NOMO-1 treated with DMSO at 0.1 percent for 48 hours (cell line): ENCODE measurements around the gene ELAVL2.

ENCODE experiments used
- DNase-seq: peaks from one replicate; lab custom pipeline; 2025; ENCODE audit not compliant: unreplicated experiment; lab: John Stamatoyannopoulos, UW

The ELAVL2 gene

DNA sequence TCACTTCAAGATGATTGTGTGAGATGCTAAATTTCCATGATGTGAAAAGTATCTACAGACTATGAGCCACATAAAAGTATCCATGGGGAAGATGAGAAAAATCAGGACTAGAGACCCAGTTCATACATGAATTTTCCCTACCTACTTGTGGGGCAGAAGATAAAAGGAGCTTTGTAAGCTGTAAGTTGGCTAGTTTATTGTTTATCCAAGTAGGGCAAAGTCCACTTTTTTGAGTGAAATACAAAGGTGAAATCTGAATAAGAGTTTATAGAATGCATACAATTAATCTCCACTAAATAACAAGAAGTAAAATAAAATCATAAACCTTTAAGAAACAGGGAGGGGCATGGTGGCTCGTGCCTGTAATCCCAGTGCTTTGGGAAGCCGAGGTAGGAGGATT is 160.4 kb downstream of the ELAVL2 start:
- no peak for DNase-seq

DNA sequence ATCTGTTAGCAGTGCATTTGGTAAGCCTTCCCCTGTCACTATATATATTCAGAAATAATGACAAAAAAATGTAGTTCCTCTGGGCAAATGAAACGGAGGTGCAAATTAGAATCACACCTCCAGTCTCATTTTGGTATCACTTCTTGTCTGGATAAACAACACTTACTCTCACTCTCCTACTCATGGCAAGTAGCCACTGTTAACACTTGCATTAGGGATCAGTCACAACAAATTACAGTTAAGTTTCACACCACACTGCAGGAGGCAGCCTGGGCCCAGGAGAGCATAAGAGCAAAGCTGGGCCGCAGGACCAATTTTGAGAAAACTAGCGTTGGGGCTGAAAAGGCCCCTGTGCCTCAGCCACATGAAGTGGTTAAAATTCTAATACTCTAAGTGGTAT is 161.0 kb downstream of the ELAVL2 start:
- DNase-seq = no peak

DNA sequence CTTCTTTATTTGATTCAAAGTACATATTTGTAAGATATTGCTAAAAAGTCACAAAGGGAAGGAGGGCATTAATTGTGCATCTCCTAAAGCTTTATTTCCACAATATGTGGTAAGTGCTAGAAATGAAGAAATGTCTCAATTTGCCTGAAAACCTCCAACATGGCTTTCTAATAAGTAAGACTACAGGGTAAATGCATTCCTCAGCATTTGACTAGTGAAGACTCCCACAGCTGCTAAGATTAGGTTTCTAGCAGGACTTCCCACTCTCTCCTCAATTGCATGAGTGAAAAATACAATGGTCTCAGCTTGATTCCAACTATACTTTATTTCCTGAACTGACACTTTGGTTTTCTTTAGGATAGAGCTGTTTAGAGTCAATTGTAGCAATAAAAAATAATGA is 162.1 kb downstream of the ELAVL2 start:
- DNase-seq = no peak

DNA sequence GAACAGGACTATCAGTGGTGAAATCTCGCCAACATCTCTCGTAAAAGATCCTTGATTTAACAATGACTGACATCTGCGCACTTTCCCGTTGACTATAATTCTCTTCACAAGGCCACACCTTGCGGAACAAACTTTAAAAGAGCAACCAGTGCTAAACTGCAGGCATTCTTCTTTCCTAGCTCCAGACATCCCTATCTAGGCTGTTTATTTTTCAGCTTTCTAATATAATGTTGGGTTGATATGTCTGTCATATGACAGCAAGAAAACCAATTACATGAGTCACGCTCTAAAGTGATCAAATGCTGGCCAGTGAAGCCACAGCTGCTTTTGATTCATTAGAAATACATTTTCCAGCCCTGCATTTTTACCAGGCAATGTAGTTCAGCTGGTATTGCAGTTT is 162.5 kb downstream of the ELAVL2 start:
- no peak for DNase-seq

DNA sequence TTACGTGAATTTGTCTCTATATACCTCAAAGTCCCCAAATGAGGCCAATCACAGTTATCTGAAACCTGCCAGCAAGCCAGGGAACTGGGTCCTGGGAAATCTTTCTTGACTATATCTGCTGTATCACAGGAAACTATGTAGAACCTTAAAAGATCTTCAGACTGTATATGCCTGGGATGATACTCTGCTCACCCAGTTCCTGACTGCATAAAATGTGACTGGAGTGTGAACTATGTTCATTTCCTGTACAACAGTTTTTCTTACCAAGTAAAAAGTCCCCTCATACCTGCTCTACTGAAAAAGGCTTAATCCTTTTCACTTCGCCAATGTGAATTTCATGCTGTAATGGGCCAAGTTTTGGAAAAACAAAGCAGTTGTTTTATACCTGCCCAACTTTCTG is 162.9 kb downstream of the ELAVL2 start:
- no peak for DNase-seq

DNA sequence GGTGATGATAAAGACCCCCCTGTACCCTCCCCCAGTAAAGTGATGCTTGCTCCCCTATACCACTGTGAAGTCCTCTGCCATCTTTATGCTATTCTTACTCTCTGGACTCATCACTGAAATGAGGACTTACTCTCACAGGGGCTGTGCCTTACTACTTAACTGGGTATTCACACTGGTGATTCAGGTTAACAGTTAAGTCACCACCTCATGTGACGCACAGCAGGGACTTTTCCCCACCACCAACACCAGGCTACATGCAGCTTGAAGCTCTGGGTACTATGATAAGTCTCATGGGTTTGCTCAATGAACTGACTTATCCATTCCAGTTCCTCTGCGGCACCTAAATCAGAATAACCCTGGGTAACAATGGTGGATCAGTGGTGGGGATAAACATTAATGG is 163.7 kb downstream of the ELAVL2 start:
- DNase-seq = no peak

DNA sequence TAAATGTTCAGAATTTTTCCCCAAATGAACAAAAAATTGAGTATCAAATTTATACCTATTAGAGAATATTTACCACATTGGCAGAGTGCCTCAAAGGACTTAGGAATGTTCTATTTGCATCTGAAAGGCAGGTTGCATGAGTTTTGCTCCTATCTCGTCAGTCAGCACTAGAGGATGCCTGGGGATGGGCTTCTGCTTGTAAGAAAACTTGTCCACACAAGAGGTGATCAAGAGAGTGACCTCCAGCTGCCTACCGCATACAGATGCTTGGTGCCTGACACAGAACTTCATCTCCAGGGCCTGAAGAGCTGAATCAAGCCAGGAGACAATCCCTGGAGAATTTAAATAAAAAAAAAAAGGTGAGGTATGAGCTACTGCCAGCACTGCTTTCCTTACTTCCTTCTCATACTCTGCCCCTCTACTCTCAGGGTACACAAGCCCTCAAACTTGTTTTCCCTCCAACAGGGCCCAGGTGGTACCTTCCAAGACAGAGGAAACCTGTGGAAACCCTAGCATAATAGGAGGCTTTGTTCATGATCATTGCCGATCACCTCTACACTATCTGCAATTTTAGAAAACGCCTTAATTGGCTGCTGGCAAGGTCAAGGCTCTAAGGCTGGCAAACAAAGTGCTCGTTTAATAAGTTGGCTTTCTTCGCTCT is 166.6 kb downstream of the ELAVL2 start:
- DNase-seq = no peak

DNA sequence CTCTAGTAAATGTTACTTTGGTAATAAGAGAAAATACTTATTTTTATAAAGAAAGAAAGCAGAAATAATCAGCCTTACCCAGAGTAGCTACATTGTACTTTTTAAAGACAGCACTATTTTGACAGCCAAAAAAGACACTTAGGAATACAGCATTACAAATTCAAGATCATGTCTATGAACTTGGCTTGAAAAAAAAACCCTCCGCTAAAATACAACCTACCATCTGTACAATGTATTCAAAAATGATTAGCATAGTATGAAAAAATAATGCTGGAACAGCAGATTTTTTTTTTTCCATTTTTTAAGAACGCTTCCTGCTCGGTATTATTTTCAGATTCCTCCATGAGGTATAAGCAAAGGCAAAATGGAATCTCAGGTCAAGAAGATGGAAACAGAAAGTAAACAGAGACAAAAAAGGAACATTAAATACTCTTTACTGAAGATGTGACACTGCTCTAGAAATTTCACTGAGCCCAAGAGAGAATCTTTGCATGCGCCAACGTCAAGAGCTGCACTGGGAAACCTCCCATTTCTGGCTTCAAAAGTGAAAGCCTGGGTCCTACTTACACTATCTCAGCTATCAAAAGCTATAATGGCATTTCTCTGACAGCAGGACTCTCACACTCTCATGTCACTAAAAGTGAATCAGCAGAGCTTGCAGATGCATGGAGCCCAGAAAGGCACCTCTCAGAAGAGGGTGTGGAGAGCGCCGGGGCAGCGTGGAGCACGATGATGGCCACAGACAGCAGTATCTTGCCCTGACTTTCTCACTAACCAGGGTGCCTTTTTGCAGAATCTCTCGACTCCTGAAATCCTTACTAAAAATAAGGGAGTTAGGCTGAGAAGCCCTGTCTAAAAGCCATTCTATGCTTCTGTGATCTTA is 167.4 kb downstream of the ELAVL2 start:
- no peak for DNase-seq

DNA sequence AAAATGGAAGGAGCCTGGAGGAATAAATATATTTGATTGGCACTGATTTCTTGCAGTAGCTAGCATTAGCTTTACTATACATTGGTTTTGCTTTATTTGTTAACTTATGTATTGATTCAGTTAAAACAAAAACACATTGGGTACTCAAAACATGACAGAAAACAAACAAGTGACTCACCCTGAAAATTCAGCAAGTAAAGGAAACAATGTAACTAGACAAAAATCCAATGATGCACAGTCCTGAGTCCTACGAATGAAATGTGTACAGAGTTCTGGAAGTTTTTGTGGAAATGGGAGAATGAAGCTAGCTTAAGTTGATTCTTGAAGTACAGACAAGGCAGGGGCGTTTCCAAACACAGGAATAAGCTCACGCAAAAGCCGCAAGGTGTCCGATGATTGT is 175.0 kb downstream of the ELAVL2 start:
- DNase-seq = no peak

DNA sequence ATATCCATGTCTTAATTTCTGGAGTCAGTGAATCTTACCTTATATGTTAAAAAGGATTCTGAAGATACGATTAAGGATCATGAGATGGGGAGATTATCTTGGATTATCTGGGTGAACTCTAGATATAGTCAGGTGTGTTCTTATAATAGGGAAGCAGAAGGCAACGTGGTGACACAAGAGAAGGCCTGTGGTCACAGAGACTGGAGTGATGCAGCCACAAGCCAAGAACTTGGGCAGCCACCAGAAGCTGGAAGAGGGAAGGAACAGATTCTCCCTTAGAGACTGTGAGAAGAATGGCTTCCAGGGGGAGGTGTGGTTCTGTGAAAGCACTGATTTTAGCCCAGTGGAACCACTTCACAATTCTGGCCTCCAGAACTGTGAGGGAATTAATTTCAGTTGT is 177.4 kb downstream of the ELAVL2 start:
- no peak for DNase-seq

DNA sequence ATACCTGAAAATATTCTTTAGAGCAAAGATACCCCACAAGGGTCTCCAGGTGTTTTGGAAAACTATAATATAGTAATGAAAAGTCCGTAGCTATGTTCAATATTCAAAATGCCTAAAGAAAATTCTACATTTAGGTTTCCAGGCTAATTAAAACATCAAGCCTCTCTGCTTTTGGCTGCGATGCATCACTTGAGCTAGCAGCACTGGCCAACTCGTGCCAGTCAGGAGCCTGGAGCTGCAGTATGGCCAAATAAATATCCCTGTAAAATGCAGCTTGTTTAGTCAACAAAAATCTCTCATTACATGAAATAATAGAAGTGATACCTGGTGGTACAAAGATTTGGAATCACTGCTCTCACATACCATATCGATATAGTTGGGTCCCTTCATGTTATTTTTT is 181.1 kb downstream of the ELAVL2 start:
- no peak for DNase-seq

DNA sequence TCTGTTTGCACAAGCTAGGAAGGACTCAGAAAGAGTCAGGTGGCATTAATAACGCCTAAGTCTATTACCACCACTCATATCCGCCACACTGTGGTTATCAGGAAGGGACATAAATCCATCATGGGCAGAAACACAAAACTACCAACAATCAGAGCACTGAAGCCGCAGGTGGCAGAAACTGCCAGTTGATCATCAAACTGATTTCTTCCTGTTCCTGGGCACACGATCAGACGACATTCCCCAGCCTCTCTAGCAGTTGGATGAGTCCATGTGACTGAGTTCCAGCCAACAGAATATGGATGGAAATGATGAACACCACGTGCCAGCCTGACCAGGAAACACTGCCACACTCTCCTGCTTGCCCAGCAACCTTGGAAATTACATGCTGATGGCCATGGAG is 181.7 kb downstream of the ELAVL2 start:
- DNase-seq = no peak

DNA sequence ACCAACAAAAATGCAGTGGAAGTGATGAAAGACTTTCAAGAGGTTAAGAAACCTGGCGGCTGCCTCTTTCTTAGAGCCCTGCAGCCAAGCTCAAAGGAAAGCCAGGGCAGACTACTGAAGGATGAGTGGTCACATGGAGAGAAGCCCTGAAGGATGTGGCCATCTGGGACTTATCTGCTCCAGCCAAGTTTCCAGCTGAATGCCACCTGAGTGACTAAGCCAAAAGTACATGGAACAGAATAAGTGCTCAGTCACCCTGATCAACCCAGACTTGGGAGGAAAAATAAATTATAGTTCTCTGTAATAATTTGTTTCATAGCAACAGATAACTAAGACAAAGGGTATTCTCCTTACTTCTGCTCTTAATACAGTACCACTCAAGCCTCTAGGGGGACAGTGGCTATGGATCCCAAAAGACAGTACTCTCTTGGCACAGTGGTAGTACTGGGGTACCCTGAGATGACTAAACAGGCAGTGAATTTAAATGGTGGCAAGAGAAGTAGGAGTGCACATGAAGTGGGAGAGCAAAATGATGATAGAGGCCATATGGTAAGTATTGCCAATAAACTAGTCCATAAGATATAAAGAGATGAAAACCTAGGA is 182.3 kb downstream of the ELAVL2 start:
- DNase-seq = no peak
